ES-I3 (cell line): ENCODE data around the gene NUDT11.
"Not testable (repeated sequence)": the region's sequence is repeated elsewhere in the genome, so short reads cannot be mapped to it uniquely, and the experiment has no call there.

ENCODE experiments used
- H3K36me3 ChIP-seq: 2 replicates; pipeline ENCODE4 v1.6.1; 2013; ENCODE audit warnings: mild to moderate bottlenecking, low read length, control low read depth, moderate library complexity; ENCODE audit not compliant: insufficient read depth
- H3K4me1 ChIP-seq: 2 replicates; pipeline ENCODE4 v1.6.1; 2013; ENCODE audit warnings: mild to moderate bottlenecking, control low read depth, low read length; ENCODE audit not compliant: insufficient read depth
- H3K9ac ChIP-seq: 2 replicates; pipeline ENCODE4 v1.6.1; 2013; ENCODE audit warnings: low read depth, mild to moderate bottlenecking, low read length, moderate library complexity
- H3K9me3 ChIP-seq: 2 replicates; pipeline ENCODE4 v1.6.1; 2013; ENCODE audit warnings: mild to moderate bottlenecking, low read length, moderate library complexity; ENCODE audit not compliant: control insufficient read depth, insufficient read depth

Gene NUDT11

DNA sequence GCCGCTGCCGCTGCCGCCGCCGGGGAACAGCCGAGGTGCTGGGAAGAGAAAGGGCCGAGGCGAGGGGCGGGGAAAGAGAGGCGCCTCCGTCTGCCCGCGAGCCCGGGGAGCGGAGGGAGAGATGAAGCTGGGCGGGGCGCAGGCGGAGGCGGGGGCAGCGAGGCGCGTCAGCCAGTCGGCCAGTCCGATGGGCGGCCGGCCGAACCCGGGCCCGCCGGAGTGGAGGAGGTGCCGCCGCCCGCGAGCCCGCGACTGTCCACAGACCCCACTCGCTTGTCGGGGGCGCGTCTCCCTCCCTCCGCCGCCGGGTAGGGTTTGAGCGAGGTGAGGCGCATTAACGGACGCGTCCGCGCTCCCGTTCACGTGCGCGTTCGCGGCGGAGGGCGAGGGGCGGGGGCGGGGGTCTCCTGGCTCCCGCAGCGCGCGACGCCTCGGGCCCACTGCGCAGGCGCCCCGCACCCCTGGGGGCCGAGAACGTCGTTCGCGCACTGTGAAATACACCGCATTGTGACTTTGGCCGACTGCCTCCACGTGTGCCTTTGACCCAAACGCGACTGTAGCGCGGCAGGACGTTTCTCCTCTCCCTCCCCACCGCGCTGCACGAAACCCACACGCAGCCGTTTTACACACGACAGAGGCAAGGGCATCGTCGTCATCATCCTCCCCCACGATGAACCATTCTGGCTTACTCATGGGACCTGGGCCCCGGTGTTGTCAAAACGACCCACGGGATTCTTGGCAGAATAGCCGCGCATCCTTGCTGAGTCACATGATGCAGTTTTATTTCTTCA, at the start of gene NUDT11:
TSS of gene NUDT11 (minus strand) at position 92 of the 791 bp plus-strand sequence. CDS start 148 bp downstream, outside the sequence.
- no peaks in the 10 kb centered on the region for H3K9me3 ChIP-seq
- peak within 1 kb of the TSS; percentile 75 for H3K9ac ChIP-seq
- H3K36me3 ChIP-seq: no peaks in the 10 kb centered on the region
- no peaks in the 10 kb centered on the region for H3K4me1 ChIP-seq

DNA sequence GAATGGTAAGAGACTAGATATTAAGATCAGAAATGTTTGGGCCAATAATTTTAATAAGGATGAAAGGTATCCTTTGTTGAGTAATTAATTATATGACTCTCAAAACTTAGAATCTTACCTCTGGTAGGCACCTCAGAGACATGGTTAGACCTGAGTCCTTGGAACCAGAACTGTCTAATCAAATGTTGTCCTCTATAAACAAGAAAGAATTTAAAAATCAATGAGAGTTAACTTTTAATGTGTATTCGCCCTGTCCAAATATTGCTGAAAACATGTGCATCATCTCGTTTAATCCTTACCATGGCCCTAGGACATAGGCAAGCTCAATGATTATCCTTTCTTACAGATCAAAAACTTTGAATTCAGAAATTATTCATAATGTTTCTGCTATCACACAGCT, 24.0 kb upstream of the NUDT11 start:
- Histone ChIP-seq H3K9me3 (no peaks in the 10 kb centered on the region; the same call in 1 of the 2 replicates), H3K9ac (no peak overlapping the region), H3K36me3 (no peaks in the 10 kb centered on the region), H3K4me1 (no peaks in the 10 kb centered on the region)

DNA sequence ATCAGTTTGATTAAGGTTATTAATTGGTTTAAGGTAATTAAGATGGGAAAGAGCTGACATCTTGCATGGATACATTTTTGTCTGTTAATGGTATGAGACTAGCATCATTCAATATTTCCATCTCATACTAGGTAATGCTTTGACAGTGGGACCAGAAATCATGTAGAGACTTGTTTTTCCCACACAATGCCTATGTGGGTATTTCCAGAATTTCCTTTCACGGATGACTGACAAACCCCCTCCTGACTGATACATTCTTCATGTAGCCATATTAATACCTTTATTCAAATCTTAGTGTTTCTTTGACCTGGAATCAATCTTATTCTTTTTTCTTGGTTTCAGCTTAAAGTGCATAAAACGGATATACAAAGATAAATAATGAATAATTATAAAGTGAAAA, 22.7 kb upstream of the NUDT11 start:
- H3K9me3 ChIP-seq, H3K9ac ChIP-seq, H3K36me3 ChIP-seq, H3K4me1 ChIP-seq: not testable (repeated sequence)

DNA sequence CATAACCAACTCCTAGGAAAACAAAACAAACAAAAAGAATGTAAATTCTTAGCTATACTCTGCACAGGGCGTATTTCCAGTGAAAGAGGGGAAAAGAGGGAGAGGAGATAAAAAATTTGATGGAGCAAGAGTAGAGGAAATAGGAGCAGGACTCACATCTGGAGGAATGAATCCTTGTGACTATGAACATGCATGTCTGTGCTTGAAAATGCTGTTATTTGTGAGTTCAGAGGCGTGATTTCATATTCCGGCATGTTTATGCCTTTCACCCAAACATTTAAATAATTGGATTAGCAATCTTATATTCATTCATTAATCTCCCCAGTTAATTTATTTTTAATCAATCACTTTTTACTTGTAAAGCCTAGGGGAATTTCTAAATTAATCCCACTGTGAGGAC, 11.2 kb upstream of the NUDT11 start:
- no peaks in the 10 kb centered on the region for H3K4me1 ChIP-seq
- no peaks in the 10 kb centered on the region for H3K9me3 ChIP-seq
- no peak overlapping the region for H3K9ac ChIP-seq
- H3K36me3 ChIP-seq: no peaks in the 10 kb centered on the region

DNA sequence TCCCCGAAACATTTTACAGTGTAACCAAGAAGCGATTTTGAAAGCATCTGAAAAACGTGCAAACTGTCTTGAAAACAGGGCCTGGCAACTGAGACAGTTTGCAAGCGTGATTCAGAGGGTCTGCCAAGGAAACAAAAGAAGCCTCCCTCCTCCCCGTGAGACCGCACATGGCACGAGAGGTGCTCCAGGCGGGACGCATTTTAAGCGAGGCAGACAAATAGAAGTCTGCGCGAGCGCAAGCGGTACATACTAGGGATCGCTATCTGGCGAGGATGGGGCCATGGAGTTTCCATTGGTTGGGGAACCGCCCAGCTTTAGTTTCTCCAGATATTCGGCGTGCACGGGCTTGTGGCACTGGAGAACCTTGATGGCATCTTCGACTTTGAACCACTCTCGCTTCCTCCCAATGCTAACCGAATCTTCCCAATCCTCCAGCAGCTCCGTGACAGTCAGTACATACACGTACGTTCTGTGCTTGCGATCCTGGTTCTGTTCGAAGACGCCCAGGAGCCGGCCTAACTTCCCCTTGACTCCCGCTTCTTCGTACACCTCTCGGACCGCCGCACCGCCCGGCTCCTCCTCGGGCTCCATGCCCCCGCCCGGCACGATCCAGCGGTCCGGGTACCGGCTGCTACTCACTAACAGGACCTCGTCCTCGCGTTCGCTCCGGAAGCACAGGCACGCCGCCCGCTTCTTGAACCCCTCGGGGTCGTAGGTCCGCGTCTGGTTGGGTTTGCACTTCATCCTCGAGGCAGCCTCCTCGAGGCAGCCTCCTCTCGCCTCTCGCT, 497 bp downstream of the NUDT11 start:
- peak overlapping the region; percentile 75; the same call in 1 of the 2 replicates for H3K9ac ChIP-seq
- H3K9me3 ChIP-seq, H3K36me3 ChIP-seq, H3K4me1 ChIP-seq: not testable (repeated sequence)

DNA sequence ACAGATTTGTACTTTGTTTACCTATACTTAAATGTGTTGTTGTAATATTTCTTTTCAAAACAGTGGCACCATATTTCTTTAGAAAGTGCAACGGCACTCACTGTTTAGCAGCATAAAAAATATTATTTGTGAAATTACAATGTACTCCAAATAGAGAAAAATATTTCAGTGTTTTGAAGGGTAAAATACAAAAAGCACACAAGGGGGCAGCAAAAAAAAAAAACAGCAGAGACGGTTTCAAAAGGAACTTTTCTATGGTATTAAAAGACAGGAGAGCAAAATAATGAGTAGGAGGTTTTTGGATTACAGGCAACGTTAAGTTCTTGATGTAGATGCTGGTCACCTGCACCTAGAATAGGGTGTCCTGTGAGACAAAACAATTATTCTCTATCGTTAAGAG, 2.0 kb downstream of the NUDT11 start:
- H3K4me1 ChIP-seq: no peaks in the 10 kb centered on the region
- H3K36me3 ChIP-seq: no peaks in the 10 kb centered on the region
- H3K9ac ChIP-seq: no peak overlapping the region
- H3K9me3 ChIP-seq: no peaks in the 10 kb centered on the region

DNA sequence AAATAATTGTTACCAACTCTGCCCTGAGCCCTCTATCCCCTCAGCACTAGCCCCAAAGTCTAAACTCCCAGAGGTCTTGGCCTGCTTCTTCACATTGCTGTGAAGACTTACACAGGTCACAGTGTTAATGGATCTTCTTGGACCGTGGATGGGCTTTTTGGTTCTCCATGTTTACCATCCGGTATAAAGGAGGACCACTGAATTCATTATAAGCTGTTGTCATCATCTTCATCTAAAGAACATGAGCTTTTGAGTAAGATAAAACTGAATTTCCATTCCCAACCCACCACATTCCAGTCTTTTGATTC, 8.5 kb downstream of the NUDT11 start:
- H3K4me1 ChIP-seq: no peaks in the 10 kb centered on the region
- no peaks in the 10 kb centered on the region for H3K9me3 ChIP-seq
- no peaks in the 10 kb centered on the region for H3K36me3 ChIP-seq
- no peak overlapping the region for H3K9ac ChIP-seq

DNA sequence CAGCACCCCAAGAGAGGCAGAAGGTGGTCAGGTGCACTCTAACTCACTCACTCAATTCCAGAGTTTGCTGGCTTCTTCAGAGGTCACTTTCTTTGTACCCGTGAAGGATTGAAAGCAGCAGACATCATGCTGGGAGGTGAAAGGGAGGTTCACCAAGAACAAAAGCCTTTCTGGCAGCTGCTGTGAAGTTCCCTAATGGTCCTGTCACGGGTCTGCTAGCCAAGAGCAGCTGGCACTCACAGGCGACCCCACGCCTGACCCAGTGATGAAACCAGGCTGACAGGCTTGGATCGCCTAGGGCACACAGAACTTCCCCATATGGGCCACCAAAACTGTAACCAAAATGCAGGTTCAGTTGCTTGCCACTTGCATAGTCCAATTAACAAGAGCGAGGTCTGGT, 11.8 kb downstream of the NUDT11 start:
- Histone ChIP-seq H3K4me1 (no peaks in the 10 kb centered on the region), H3K9ac (no peak overlapping the region), H3K36me3 (no peaks in the 10 kb centered on the region), H3K9me3 (no peaks in the 10 kb centered on the region)

DNA sequence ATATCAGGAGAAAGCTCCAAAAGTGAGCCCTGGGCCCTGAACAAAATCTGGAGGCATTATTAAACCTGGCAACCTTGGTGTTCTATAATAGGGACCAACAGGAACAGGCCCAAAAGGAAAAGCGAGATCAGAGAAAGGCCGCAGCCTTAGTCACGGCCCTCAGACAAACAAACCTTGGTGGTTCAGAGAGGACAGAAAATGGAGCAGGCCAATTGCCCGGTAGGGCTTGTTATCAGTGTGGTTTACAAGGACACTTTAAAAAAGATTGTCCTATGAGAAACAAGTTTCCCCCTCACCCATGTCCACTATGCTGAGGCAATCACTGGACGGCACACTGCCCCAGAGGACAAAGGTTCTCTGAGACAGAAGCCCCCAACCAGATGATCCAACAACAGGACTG, 14.0 kb downstream of the NUDT11 start:
- not testable (repeated sequence) for H3K4me1 ChIP-seq, H3K9ac ChIP-seq, H3K36me3 ChIP-seq, H3K9me3 ChIP-seq

DNA sequence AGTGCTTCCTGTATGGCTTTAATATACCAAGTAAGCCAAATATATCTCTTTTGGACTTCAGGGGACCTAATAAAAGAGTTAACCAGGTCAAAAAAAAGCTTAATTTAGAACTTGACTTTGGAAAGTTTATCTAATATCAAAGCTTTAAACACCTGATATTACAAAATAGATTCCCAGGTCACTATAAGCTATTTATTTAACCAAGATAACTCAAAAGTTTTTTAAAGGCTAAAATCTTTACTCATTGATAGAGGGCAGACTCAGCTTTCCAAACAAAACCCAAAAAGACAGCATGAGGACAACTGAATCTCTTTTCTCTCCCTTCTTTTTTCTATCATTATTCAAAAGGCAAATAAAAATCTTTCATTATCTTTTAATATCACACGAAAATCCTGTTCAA, 19.5 kb downstream of the NUDT11 start:
- no peaks in the 10 kb centered on the region for H3K36me3 ChIP-seq
- no peak overlapping the region for H3K9ac ChIP-seq
- H3K4me1 ChIP-seq: no peaks in the 10 kb centered on the region
- H3K9me3 ChIP-seq: no peaks in the 10 kb centered on the region; the same call in 1 of the 2 replicates

DNA sequence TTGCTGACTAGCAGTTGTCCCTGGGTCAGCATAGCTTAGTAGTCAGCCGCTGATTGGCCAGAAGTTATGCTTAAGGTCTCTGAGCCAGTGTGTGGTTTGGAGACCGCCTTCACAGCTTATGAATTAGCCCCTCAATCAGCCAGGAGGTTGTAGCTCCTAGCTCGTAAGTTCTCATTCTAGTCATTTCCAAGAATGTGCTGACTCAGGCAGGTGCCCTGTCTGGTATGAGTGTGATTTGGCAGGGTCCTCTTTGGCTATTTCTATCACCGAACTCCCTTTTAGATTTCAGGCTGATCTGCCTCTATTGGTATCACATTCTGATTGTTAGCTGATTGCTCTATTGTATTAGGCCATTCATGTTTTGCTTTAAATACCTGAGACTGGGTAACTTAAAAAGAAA, 33.1 kb downstream of the NUDT11 start:
- Histone ChIP-seq H3K4me1 (no peaks in the 10 kb centered on the region), H3K9me3 (no peaks in the 10 kb centered on the region), H3K9ac (no peak overlapping the region), H3K36me3 (no peaks in the 10 kb centered on the region)

DNA sequence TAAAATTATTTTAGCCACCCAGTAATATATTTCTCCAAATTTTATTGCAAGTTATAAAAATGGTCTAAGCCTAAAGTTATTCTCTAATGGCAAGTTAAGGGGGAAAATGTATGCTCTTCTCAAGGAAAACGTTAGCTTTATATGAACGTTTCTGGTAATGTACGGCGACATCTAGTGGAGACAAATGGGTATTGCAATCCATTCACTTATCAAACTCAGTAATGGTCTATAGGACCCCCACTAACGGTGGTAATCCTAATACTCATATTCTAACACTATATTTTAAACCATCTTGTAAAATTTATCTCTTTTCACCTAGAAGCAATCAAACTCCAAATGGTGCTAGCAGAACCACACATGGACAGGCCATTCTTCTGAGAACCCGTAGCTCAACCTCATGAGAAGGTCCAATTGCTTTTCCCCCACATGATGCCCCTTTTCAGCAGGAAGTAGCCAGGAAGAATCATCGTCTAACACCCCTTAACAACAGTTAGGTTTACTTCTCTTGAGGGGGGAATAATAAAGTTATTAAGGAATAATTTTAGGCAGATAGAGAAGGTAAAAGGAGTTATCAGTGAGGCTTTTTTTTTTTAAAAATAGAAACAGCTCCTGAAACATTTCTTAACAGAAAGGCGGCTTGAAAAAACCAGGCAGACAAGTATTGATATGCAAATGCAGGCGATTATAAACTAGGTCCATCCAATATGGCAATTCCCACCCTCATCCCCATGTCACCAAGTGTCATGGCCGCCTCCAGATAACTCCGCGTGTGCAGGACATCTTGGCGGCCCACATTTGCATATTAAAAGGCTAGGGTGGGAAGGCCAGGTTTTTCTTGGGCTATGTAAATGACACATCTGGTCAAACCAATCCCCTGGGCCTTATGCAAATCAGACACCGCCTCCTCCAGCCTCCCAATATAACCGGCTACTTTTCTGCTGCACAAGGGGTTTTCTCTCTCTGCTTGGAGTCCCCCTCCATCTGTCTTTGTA, 35.0 kb downstream of the NUDT11 start:
- Histone ChIP-seq H3K4me1 (no peaks in the 10 kb centered on the region), H3K9ac (peak overlapping the region; percentile 19; the same call in 1 of the 2 replicates), H3K9me3 (no peaks in the 10 kb centered on the region), H3K36me3 (no peaks in the 10 kb centered on the region)

DNA sequence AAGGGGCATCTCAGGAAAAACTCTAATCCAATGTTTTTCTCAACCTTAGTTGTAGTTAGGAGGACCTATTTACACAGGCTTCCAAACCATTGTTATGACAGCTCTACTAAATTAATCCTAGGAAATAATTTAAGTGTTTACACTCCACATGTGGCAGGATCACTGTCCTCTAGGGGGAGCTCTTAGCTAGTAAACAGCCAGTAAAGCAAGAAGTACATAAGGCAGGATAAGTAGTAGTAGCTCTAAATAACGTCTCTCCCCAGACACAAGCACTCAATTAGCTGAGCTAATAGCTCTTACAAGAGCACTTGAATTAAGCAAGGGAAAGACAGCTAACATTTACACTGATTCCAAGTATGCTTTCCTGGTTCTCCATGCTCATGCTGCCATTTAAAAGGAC, 37.3 kb downstream of the NUDT11 start:
- H3K36me3 ChIP-seq: no peaks in the 10 kb centered on the region
- H3K9ac ChIP-seq: no peak overlapping the region
- H3K9me3 ChIP-seq: no peaks in the 10 kb centered on the region
- no peaks in the 10 kb centered on the region for H3K4me1 ChIP-seq

DNA sequence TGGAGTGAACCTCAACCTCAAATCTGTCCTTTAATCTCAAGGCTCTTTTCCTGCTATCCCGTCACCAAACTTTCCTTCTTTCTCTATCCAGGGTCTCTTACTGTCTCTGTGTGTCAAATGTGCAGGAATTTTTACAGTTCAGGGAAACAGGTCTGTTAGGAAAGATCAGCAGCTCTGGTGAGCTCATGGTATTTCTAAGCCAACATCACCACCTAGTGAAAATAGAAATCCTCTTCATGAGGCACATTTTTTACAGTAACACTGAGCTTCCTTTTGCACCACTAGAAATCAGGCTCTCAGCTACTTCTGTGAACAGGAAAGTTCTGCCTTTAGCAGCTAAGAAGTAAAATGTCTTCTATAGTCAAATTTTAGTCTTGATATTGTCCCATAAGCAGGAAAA, 39.6 kb downstream of the NUDT11 start:
- no peaks in the 10 kb centered on the region for H3K9me3 ChIP-seq
- no peaks in the 10 kb centered on the region for H3K36me3 ChIP-seq
- no peaks in the 10 kb centered on the region for H3K4me1 ChIP-seq
- H3K9ac ChIP-seq: peak overlapping the region; percentile 28; the same call in 1 of the 2 replicates
